Effector memory CD4-positive, alpha-beta T cell (primary cell): ENCODE measurements around the gene EPHB1.
"Not testable (repeated sequence)": the region's sequence is repeated elsewhere in the genome, so short reads cannot be mapped to it uniquely, and the experiment has no call there.

Experiments used
- DNase-seq, 3 donors: peaks; one replicate each; pipeline ENCODE4 v3.0.0-alpha.2; 2020
- H3K27ac ChIP-seq: 2 replicates; pipeline ENCODE4 v1.7.0; 2013; ENCODE audit warnings: mild to moderate bottlenecking, low read length, moderate library complexity; ENCODE audit not compliant: insufficient read depth, poor library complexity, severe bottlenecking
- H3K27me3 ChIP-seq: replicated peaks from 2 replicates; pipeline ENCODE4 v1.7.0; 2013; ENCODE audit warnings: mild to moderate bottlenecking, low read length; ENCODE audit not compliant: insufficient read depth, control insufficient read depth, poor library complexity, severe bottlenecking
- H3K36me3 ChIP-seq: 2 replicates; pipeline ENCODE4 v1.7.0; 2013; ENCODE audit warnings: mild to moderate bottlenecking, low read length, moderate library complexity; ENCODE audit not compliant: control insufficient read depth, insufficient read depth
- H3K4me1 ChIP-seq: 2 replicates; pipeline ENCODE4 v1.7.0; 2013; ENCODE audit warnings: low read length, mild to moderate bottlenecking; ENCODE audit not compliant: control insufficient read depth, insufficient read depth, poor library complexity, severe bottlenecking
- H3K4me3 ChIP-seq: 2 replicates; pipeline ENCODE4 v1.7.0; 2013; ENCODE audit warnings: low read length, low read depth, mild to moderate bottlenecking; ENCODE audit not compliant: insufficient read depth, poor library complexity, severe bottlenecking
- H3K9me3 ChIP-seq: 2 replicates; pipeline ENCODE4 v1.7.0; 2013; ENCODE audit warnings: mild to moderate bottlenecking, low read length, moderate library complexity; ENCODE audit not compliant: control insufficient read depth

Gene EPHB1

GRCh38 chr3:134775831-134776230 is 19.2 kb upstream of the EPHB1 start:
- H3K27me3 ChIP-seq: no peaks in the 10 kb centered on the region
- H3K4me1 ChIP-seq: no peaks in the 10 kb centered on the region

GRCh38 chr3:134776518-134776917 is 18.5 kb upstream of the EPHB1 start:
- no peaks in the 10 kb centered on the region for H3K4me1 ChIP-seq

More at GRCh38 chr3:134775831-134776230, 19.2 kb upstream of the EPHB1 start:
- Histone ChIP-seq H3K9me3 (no peaks in the 10 kb centered on the region), H3K27ac (no peak overlapping the region), H3K36me3 (no peaks in the 10 kb centered on the region), H3K4me3 (no peak overlapping the region)
- no peak for DNase-seq

GRCh38 chr3:134777341-134777740 is 17.7 kb upstream of the EPHB1 start:
- no peaks in the 10 kb centered on the region for H3K9me3 ChIP-seq
- no peak for DNase-seq
- H3K27ac ChIP-seq: no peak overlapping the region
- H3K27me3 ChIP-seq: no peaks in the 10 kb centered on the region
- H3K4me1 ChIP-seq: no peaks in the 10 kb centered on the region
- H3K36me3 ChIP-seq: no peaks in the 10 kb centered on the region
- no peak overlapping the region for H3K4me3 ChIP-seq

More at GRCh38 chr3:134776518-134776917, 18.5 kb upstream of the EPHB1 start:
- no peak for DNase-seq
- no peak overlapping the region for H3K4me3 ChIP-seq
- H3K27me3 ChIP-seq: no peaks in the 10 kb centered on the region
- no peaks in the 10 kb centered on the region for H3K36me3 ChIP-seq
- H3K27ac ChIP-seq: no peak overlapping the region
- no peaks in the 10 kb centered on the region for H3K9me3 ChIP-seq

- not testable (repeated sequence) for H3K4me1 ChIP-seq, DNase-seq, H3K27ac ChIP-seq, H3K36me3 ChIP-seq, H3K27me3 ChIP-seq, H3K4me3 ChIP-seq, H3K9me3 ChIP-seq
These were observed 6.8 kb upstream of the EPHB1 start for GRCh38 chr3:134788283-134788682.

- Histone ChIP-seq H3K36me3 (no peaks in the 10 kb centered on the region), H3K4me3 (no peak overlapping the region), H3K9me3 (no peaks in the 10 kb centered on the region), H3K27me3 (no peaks in the 10 kb centered on the region), H3K4me1 (no peaks in the 10 kb centered on the region), H3K27ac (no peak overlapping the region)
- DNase-seq: no peak
These were observed 5.0 kb upstream of the EPHB1 start for GRCh38 chr3:134790065-134790464.

GRCh38 chr3:134791992-134792391 is 3.1 kb upstream of the EPHB1 start:
- H3K27me3 ChIP-seq: peaks cover 5% of the 10 kb centered on the region
- no peak for DNase-seq
- no peak overlapping the region for H3K27ac ChIP-seq
- H3K36me3 ChIP-seq: no peaks in the 10 kb centered on the region
- peaks cover 5% of the 10 kb centered on the region for H3K4me1 ChIP-seq
- H3K9me3 ChIP-seq: no peaks in the 10 kb centered on the region
- no peak overlapping the region for H3K4me3 ChIP-seq

- peaks cover 7% of the 10 kb centered on the region for H3K27me3 ChIP-seq
- H3K27ac ChIP-seq: no peak overlapping the region
These were observed 2.4 kb upstream of the EPHB1 start for GRCh38 chr3:134792700-134793099.

GRCh38 chr3:134793562-134793961 is 1.5 kb upstream of the EPHB1 start:
- Histone ChIP-seq H3K27ac (no peak overlapping the region), H3K4me3 (no peak overlapping the region), H3K4me1 (peaks cover 5% of the 10 kb centered on the region), H3K36me3 (no peaks in the 10 kb centered on the region), H3K9me3 (no peaks in the 10 kb centered on the region), H3K27me3 (peaks cover 7% of the 10 kb centered on the region)
- no peak for DNase-seq

More at GRCh38 chr3:134792700-134793099, 2.4 kb upstream of the EPHB1 start:
- no peak for DNase-seq
- H3K9me3 ChIP-seq: no peaks in the 10 kb centered on the region
- no peak overlapping the region for H3K4me3 ChIP-seq
- H3K36me3 ChIP-seq: no peaks in the 10 kb centered on the region
- H3K4me1 ChIP-seq: peaks cover 5% of the 10 kb centered on the region

GRCh38 chr3:134794323-134794722 is 737 bp upstream of the EPHB1 start:
- H3K4me1 ChIP-seq: peaks cover 5% of the 10 kb centered on the region
- DNase-seq: no peak
- H3K9me3 ChIP-seq: no peaks in the 10 kb centered on the region
- H3K27me3 ChIP-seq: peaks cover 7% of the 10 kb centered on the region
- no peak overlapping the region for H3K4me3 ChIP-seq
- no peak overlapping the region for H3K27ac ChIP-seq
- no peaks in the 10 kb centered on the region for H3K36me3 ChIP-seq

- Histone ChIP-seq H3K27ac (no peak overlapping the region), H3K36me3 (no peaks in the 10 kb centered on the region), H3K9me3 (no peaks in the 10 kb centered on the region), H3K4me3 (peak overlapping the region; percentile 48), H3K27me3 (peaks cover 7% of the 10 kb centered on the region), H3K4me1 (peaks cover 5% of the 10 kb centered on the region)
- no peak for DNase-seq
These were observed 753 bp downstream of the EPHB1 start for GRCh38 chr3:134795746-134796280.
